HUES48 (cell line): ENCODE measurements around the gene CLDN18.

Experiments used
- H3K27ac ChIP-seq: one replicate; pipeline ENCODE4 v1.7.0; 2013; ENCODE audit warnings: low read depth, low read length, inconsistent platforms
- H3K27me3 ChIP-seq: 2 replicates; pipeline ENCODE4 v1.6.1; 2013; ENCODE audit warnings: mild to moderate bottlenecking, low read length; ENCODE audit not compliant: control insufficient read depth, insufficient read depth
- H3K36me3 ChIP-seq: 2 replicates; pipeline ENCODE4 v1.6.1; 2013; ENCODE audit warnings: low read length; ENCODE audit not compliant: control insufficient read depth, insufficient read depth
- H3K4me1 ChIP-seq: 2 replicates; pipeline ENCODE4 v1.6.1; 2013; ENCODE audit warnings: mild to moderate bottlenecking, low read length; ENCODE audit not compliant: control insufficient read depth, insufficient read depth
- H3K4me3 ChIP-seq: 2 replicates; pipeline ENCODE4 v1.5.1; 2013; ENCODE audit warnings: mild to moderate bottlenecking, low read depth, low read length
- H3K9ac ChIP-seq: 2 replicates; pipeline ENCODE4 v1.6.1; 2013; ENCODE audit warnings: mild to moderate bottlenecking, low read depth, low read length, moderate library complexity
- H3K9me3 ChIP-seq: 2 replicates; pipeline ENCODE4 v1.6.1; 2013; ENCODE audit warnings: low read length; ENCODE audit not compliant: control insufficient read depth, insufficient read depth

Gene CLDN18

DNA sequence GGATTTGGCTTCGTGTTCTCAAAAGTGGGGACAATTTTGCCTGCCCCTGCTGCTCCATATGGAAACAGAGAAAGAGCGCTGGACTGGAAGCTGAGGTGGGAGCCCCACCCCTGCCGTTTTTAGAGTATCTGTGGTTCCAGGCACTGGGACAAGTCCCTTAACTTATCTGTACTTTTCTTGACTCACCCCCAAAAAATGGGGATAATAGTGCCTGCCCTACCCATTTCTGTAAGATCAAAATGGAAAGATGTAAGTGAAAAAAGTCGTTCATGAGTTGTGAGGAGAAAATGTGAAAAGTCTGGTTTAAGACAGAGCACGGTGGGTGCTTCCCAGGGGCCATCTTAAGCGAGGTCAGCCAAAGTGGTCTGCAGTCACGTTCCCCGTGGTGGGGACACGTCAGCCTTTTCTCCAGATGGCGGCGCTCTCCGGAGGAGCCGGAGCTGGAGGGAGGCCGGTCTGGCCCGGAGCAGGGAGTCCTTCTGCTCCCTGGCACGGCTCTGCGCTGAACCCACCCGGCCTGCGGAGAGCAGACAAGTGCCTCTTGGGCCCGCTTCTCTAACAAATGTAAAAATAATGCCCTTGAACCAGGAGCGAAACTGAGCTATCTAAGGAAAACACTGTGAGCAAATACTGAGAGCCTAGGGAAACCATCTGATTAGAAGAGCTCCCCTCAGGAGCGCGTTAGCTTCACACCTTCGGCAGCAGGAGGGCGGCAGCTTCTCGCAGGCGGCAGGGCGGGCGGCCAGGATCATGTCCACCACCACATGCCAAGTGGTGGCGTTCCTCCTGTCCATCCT lies at the start of gene CLDN18:
TSS of gene CLDN18 (plus strand) at position 690 of the 797 bp plus-strand sequence. CDS start at position 751, 61 bp downstream.
- Histone ChIP-seq H3K9me3 (no peaks in the 10 kb centered on the region), H3K9ac (no peak within 1 kb of the TSS), H3K36me3 (no peaks in the 10 kb centered on the region), H3K4me3 (no peak within 1 kb of the TSS), H3K27ac (no peak within 1 kb of the TSS), H3K4me1 (no peaks in the 10 kb centered on the region), H3K27me3 (no peaks in the 10 kb centered on the region)

DNA sequence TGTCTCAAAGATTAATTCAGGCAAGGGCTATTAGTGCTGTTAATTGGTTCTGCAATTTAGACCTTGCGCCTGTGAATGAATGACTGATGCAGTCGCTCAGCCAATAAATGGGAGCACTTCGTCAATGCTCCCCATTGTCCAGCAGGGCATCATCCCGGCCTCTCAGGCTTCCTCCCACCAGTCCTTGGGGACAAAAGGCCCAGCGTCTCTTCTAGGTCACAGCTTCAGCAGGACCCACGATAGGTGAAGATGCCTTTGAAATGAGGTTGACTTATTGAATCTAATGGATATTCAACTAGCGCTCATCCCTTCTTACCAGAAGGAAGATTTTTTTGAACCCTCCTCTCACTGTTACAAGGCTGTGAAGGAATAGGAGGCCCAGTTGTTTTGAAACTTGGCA lies 47.7 kb upstream of the CLDN18 start:
- Histone ChIP-seq H3K9me3 (no peaks in the 10 kb centered on the region), H3K27me3 (no peaks in the 10 kb centered on the region), H3K4me1 (peaks cover 18% of the 10 kb centered on the region), H3K27ac (no peak overlapping the region), H3K36me3 (no peaks in the 10 kb centered on the region), H3K4me3 (no peak overlapping the region), H3K9ac (no peak overlapping the region)

DNA sequence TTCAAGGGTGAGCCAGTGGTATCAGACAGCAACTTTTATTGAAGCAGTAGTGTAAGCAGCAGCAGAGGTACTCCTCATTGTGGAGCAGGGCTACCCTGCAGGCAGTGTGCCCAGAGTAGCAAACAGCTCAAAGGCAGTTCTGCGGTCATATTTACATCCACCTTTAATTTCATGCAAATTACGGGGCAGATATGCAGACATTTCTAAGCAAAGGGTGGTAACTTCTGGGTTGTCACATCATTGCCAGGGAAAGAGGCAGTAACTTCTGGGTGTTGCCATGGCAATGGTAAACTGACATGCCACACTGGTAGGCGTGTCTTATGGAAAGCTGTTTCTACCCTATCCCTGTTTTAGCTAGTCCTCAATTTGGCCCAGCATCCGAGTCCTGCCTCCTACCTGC lies 46.5 kb upstream of the CLDN18 start:
- Histone ChIP-seq H3K9ac (no peak overlapping the region), H3K9me3 (no peaks in the 10 kb centered on the region), H3K4me3 (no peak overlapping the region), H3K36me3 (no peaks in the 10 kb centered on the region), H3K27me3 (no peaks in the 10 kb centered on the region), H3K4me1 (peaks cover 6% of the 10 kb centered on the region), H3K27ac (no peak overlapping the region)

DNA sequence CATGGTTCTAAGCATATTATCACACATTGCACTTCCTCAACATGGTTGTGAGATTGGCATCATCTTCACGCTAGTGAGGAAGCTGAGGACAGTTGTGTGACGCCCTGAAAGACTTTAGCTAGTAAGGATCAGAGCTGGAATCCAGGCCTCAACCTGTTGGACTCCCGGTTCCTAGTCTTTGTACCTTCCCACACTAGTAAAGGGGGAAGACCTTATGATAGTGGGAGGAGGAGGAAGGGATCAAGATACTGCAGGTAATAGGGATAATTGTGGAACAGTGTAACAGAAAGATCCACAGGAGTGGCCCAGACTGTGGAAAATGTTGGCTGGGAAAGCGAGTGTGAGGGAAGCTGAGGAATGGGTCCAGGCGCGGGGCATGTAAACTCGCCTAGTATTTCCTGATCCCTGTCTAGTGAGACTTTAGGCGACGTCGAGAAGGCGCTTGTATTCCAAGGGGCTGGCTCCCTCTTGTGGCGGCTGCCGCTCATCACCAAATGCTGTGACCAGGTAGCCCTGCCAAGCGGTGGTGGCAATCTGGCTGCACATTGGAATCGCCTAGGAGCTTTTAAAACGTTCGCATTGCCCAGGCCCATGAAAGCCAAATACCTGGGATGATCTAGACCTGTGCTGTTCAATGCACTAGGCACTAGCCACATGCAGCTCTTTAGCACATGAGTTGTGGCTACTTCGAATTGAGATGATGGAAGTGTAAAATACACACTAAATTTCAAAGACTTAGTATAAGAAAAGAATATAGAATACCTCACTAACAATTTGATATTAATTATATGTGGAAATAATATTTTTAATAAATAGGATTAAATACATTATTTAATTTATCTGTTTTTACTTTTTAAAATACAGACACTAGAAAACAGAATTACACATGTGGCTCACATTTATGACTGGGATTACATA lies 38.8 kb upstream of the CLDN18 start:
- Histone ChIP-seq H3K4me1 (no peaks in the 10 kb centered on the region), H3K36me3 (no peaks in the 10 kb centered on the region), H3K27ac (no peak overlapping the region), H3K9ac (no peak overlapping the region), H3K27me3 (no peaks in the 10 kb centered on the region), H3K9me3 (no peaks in the 10 kb centered on the region), H3K4me3 (no peak overlapping the region)

DNA sequence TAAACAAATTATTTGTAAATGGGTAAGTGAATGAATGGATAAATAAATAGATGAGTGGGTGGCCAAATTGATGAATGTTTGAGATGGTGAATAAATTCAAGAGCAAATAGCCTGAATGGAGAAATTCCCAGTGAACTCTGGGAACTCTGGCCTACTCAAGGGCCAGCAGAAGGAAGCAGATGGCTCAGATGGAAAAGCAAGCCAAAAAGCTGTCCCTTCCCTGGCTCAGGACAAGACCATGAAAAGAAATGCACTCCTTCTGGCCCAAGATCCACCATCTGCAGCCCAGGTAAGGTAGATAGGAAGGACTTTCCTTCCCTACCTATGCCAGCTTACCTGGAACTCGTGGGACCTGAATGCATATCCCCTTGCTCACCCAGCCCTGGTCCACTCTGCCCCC lies 37.6 kb upstream of the CLDN18 start:
- Histone ChIP-seq H3K9ac (no peak overlapping the region), H3K4me1 (no peaks in the 10 kb centered on the region), H3K27ac (no peak overlapping the region), H3K27me3 (no peaks in the 10 kb centered on the region), H3K9me3 (no peaks in the 10 kb centered on the region), H3K4me3 (no peak overlapping the region), H3K36me3 (no peaks in the 10 kb centered on the region)

DNA sequence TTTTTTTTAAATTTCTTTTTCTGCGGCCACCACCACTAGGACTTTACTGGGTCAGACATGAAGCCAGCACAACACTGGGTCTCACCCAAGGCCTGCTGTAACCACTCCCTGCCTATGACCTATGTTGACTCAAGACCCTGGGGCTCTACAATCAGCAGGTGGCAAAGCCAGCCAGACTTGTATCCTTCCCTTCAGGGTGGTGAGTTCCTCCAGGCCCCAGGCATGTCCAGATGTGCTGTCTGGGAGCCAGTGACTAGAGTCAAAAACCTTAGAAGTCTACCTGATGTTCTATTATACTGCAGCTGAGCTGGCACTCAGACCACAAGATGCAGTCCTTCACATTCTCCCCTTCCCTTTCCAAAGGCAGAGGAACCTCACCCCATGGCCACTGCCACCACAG lies 31.6 kb upstream of the CLDN18 start:
- Histone ChIP-seq H3K27me3 (no peaks in the 10 kb centered on the region), H3K27ac (no peak overlapping the region), H3K9me3 (peaks cover 13% of the 10 kb centered on the region; the same call in 1 of the 2 replicates), H3K4me3 (no peak overlapping the region), H3K4me1 (no peaks in the 10 kb centered on the region), H3K9ac (no peak overlapping the region), H3K36me3 (no peaks in the 10 kb centered on the region)

DNA sequence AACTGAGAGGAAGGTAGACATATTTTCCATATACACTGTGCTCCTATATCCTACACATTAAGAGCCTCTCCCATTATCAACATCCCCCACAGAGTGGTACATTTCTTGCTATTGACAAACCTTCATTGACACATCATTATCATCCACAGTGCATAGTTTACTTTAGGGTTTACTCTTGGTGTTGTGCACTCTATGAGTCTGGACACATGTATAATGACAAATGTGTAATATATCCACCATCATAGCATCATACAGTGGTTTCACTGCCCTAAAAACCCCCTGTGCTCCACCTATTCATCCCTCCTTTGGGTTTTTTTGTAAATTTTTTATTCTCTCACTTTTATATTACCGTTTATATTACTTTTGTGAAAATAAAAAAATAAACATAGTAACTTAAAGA lies 22.2 kb upstream of the CLDN18 start:
- H3K36me3 ChIP-seq, result no peaks in the 10 kb centered on the region
- H3K9me3 ChIP-seq, result no peaks in the 10 kb centered on the region
- no peaks in the 10 kb centered on the region for H3K4me1 ChIP-seq
- H3K27ac ChIP-seq, result no peak overlapping the region
- H3K9ac ChIP-seq, result no peak overlapping the region
- no peak overlapping the region for H3K4me3 ChIP-seq
- H3K27me3 ChIP-seq, result no peaks in the 10 kb centered on the region

DNA sequence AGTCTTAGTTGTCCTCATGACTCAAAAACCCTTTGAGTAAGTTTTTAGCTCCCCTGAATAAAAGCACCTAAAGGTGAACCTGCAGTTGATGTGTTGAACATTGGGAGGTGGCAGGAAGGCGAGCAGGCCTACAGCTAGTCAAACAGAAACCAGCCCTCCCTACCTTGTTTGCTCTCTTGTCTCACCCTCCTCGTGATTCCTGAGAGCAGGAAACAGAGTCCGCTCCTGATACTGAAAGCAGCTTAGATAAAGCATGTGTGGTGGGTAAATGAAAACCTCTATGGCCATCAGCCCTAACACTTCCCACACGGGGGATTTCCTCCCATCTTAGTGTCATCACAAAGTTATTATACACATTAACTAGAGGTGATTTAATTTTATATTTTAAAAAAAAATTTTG lies 21.8 kb upstream of the CLDN18 start:
- H3K36me3 ChIP-seq, result no peaks in the 10 kb centered on the region
- no peak overlapping the region for H3K9ac ChIP-seq
- no peak overlapping the region for H3K27ac ChIP-seq
- H3K4me1 ChIP-seq, result no peaks in the 10 kb centered on the region
- no peaks in the 10 kb centered on the region for H3K27me3 ChIP-seq
- no peaks in the 10 kb centered on the region for H3K9me3 ChIP-seq
- no peak overlapping the region for H3K4me3 ChIP-seq

DNA sequence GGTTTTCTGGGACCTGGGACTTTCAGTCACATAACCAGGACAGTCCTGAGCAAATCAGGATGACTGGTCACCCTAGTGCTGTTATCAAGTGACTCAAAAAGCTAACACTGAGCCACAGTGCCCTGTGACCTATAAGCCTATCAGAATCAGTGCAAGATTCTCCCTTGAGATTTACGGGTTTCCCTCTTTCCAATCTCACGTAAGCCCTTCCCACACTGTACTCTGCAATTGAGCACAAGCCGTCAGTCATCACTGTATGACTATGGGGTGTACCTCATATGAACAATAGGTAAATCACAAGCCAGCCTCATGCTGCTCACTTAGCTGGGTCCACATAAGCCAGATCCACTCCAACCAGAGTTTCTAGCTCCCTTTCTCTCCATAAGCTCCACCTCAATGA lies 21.0 kb upstream of the CLDN18 start:
- H3K4me3 ChIP-seq, result no peak overlapping the region
- H3K4me1 ChIP-seq, result no peaks in the 10 kb centered on the region
- no peaks in the 10 kb centered on the region for H3K36me3 ChIP-seq
- no peaks in the 10 kb centered on the region for H3K27me3 ChIP-seq
- H3K9ac ChIP-seq, result no peak overlapping the region
- no peak overlapping the region for H3K27ac ChIP-seq
- no peaks in the 10 kb centered on the region for H3K9me3 ChIP-seq

DNA sequence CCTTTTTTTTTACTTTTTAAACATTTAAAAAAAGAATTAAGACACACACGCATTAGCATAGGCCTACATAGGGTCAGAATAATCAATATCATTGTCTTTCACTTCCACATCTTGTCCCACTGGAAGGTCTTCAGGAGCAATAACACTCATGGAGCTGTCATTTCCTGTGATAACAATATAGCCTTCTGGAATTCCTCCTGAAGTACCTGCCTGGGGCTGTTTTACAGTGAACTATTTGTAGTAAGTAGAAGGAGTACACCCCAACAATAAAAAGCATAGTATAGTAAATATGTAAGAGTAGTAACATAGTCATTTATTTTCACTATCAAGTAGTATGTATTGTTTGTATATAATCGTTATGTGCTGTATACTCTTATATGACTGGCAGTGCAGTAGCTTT lies 19.5 kb upstream of the CLDN18 start:
- H3K36me3 ChIP-seq, result no peaks in the 10 kb centered on the region

DNA sequence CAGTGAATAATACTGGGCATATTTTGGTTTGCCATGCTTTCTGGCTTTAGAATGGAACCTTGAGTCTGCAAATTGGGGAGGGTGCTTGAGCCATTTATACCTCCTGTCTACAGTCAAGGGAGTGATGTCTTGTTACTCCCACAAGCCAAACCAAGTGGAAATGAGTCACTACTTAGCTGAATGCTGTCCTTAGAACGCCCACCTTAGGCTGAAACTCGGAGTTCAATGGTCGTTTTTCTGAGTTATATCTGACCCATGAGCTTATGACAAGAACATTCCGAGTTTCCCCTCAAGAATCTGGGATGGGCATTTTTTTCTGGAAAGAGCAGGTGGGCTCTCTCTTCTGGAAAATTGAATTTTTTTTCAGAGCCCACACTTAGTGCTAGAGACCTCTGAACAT lies 17.4 kb upstream of the CLDN18 start:
- H3K4me1 ChIP-seq, result no peaks in the 10 kb centered on the region
- H3K9ac ChIP-seq, result no peak overlapping the region
- H3K27ac ChIP-seq, result no peak overlapping the region
- no peaks in the 10 kb centered on the region for H3K36me3 ChIP-seq
- H3K9me3 ChIP-seq, result no peaks in the 10 kb centered on the region
- no peak overlapping the region for H3K4me3 ChIP-seq
- no peaks in the 10 kb centered on the region for H3K27me3 ChIP-seq

More for the DNA sequence above, 19.5 kb upstream of the CLDN18 start:
- H3K9ac ChIP-seq, result no peak overlapping the region
- no peaks in the 10 kb centered on the region for H3K4me1 ChIP-seq
- no peak overlapping the region for H3K4me3 ChIP-seq
- H3K9me3 ChIP-seq, result no peaks in the 10 kb centered on the region
- no peaks in the 10 kb centered on the region for H3K27me3 ChIP-seq
- no peak overlapping the region for H3K27ac ChIP-seq
